Activated CD8-positive, alpha-beta T cell treated with anti-CD3 and anti-CD28 coated beads, Interleukin-2, amount 10 ng/mL, durations not matched to agents 7 days and 5 days (primary cell): Measurements from ENCODE around the gene NMNAT3. TPM values are rescaled to one million over a fixed set of nuclear protein-coding genes. Genes with fewer than 3 reads are reported as not detected.

ENCODE experiments used
- ATAC-seq: fragments of 150-1000 bp; cut with Tn5 transposase; one replicate; pipeline ENCODE4 v1.10.0; 2021; ENCODE audit warnings: moderate library complexity
- CTCF ChIA-PET: fragments of 350-600 bp; sonication (Branson Sonifier 250); formaldehyde crosslinking; loops from one replicate; lab custom pipeline; 2021; ENCODE audit warnings: antibody characterized with exemption; lab: Charles Lee
- POLR2A ChIA-PET: fragments of 350-600 bp; sonication (Branson Sonifier 250); formaldehyde crosslinking; loops from one replicate; lab custom pipeline; 2021; ENCODE audit warnings: antibody characterized with exemption; lab: Charles Lee
- DNase-seq: peaks from one replicate; pipeline ENCODE4 v3.0.0-alpha.2; 2020
- H3K27ac Mint-ChIP-seq: one replicate; pipeline ENCODE4 v1.8.0; 2021; ENCODE audit warnings: mild to moderate bottlenecking, mixed read lengths
- H3K27me3 Mint-ChIP-seq: one replicate; pipeline ENCODE4 v1.8.0; 2021; ENCODE audit warnings: low read depth, mixed read lengths
- H3K36me3 Mint-ChIP-seq: one replicate; pipeline ENCODE4 v1.8.0; 2021; ENCODE audit warnings: low read depth, mixed read lengths
- H3K4me1 Mint-ChIP-seq: one replicate; pipeline ENCODE4 v1.8.0; 2021; ENCODE audit warnings: low read depth, mixed read lengths
- H3K4me3 Mint-ChIP-seq: one replicate; pipeline ENCODE4 v1.8.0; 2021; ENCODE audit warnings: mild to moderate bottlenecking, mixed read lengths
- H3K9me3 Mint-ChIP-seq: one replicate; pipeline ENCODE4 v1.8.0; 2022; ENCODE audit warnings: mixed read lengths; ENCODE audit not compliant: insufficient read depth
- total RNA-seq, 2 experiments: library from RNA; stranded (reverse); gene quantifications; one replicate each; pipeline ENCODE4 v1.2.3, GENCODE V29; 2021

The NMNAT3 gene
- under 1 TPM; 0.18 to 0.55 TPM for total RNA-seq

DNA sequence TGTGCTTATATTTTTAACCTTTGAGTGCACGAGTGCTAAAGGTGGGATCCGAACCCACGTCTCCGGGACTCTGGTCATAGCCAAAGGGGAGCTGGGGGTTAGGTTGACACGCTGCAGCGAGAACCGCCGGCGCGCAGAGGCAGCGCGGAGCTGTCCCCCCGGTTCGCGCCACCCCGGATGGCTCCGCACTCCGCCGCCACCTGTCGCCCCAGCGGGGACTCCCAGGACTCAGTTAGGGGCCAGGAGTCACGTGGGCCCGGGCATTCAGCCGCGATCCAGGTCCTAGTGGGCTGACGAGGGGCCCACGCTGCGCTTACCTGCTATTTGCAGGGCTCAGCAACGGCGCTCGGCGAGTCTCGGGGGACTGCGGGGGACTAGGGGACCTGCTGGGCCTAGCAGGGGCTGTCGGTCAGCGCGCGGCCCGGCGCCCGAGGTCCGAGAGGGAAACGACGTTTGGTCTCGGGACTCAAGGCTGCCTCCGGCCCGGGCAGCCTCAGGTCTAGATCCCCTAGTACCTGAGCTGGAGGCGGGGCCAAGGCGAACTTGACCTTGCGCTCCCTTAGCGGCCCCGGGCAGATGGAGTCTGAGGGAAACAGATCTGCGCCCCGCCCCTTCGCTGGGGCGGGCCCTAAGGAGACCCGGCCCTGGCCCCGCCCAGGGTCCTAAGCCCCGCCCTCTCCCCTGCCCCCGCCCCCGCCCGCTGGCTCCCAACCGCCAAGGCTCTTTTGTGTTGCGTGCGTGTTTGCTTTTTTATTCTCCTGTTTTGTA is at the start of gene NMNAT3:
Gene NMNAT3, minus strand, starts transcription at position 585 of the 768 bp plus-strand sequence. CDS start 50,248 bp downstream, outside the sequence.
- H3K27ac Mint-ChIP-seq = no peak within 1 kb of the TSS
- ATAC-seq = peak; percentile 99
- peak; percentile 83 for DNase-seq
- peaks cover 6% of the 10 kb centered on the region for H3K4me1 Mint-ChIP-seq
- POLR2A ChIA-PET = interaction anchor here (0.6 kb wide), 1 partner anchor 24 kb away, joined by 3 read pairs; no protein-coding TSS in a partner anchor
- H3K36me3 Mint-ChIP-seq = no peaks in the 10 kb centered on the region
- peak within 1 kb of the TSS; percentile 74 for H3K4me3 Mint-ChIP-seq
- peaks cover 12% of the 10 kb centered on the region for H3K27me3 Mint-ChIP-seq
- no peaks in the 10 kb centered on the region for H3K9me3 Mint-ChIP-seq
- CTCF ChIA-PET = no interaction called here

- no peak overlapping the region for H3K4me3 Mint-ChIP-seq
- H3K36me3 Mint-ChIP-seq = no peaks in the 10 kb centered on the region
- H3K27ac Mint-ChIP-seq = no peak overlapping the region
- ATAC-seq (no peak), DNase-seq (no peak)
- H3K27me3 Mint-ChIP-seq = peaks cover 10% of the 10 kb centered on the region
- CTCF ChIA-PET = no interaction called here
- POLR2A ChIA-PET = no interaction called here
- no peaks in the 10 kb centered on the region for H3K9me3 Mint-ChIP-seq
- H3K4me1 Mint-ChIP-seq = no peaks in the 10 kb centered on the region
Observed at GRCh38 chr3:139721370-139721769, 43.6 kb upstream of the NMNAT3 start.

- Mint-ChIP-seq H3K36me3 (no peaks in the 10 kb centered on the region), H3K27ac (no peak overlapping the region), H3K4me1 (no peaks in the 10 kb centered on the region), H3K4me3 (no peak overlapping the region), H3K27me3 (peaks cover 8% of the 10 kb centered on the region), H3K9me3 (no peaks in the 10 kb centered on the region)
- no peak for DNase-seq
- ATAC-seq = no peak
- CTCF ChIA-PET = no interaction called here
- POLR2A ChIA-PET = no interaction called here
Observed at GRCh38 chr3:139718415-139718814, 40.6 kb upstream of the NMNAT3 start.

GRCh38 chr3:139716908-139717485 is 39.2 kb upstream of the NMNAT3 start:
- Mint-ChIP-seq H3K36me3 (no peaks in the 10 kb centered on the region), H3K4me3 (no peak overlapping the region)
- POLR2A ChIA-PET = no interaction called here

DNA sequence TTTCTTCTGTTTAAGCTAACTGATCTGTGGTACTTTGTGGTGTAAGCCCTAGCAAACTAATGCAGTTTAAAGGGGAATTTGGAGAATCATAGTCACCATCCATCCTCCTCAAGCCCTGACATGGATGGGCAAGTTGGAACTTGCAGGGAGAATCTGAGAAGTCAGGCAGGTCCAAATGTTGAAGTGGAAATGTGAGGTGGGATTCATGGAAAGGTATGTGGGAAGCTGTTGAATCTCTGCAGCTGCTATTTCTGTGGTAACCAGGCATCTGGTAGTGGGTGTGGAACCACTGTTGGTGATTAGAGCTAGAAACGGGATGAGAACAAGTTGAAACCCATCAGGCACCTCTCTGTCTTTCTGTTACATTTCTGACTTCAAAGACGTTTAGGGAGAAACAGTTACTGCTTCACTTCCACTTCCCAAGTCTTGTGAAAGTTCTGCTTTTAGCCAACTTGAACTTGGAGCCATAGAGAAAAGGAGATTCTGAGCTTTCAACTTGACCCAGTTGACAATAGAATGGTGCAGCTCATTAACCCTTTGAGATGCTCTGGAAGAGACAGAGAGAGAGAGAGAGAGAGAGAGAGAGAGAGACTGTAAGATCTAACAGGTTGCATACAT is 38.1 kb upstream of the NMNAT3 start:
- no peak overlapping the region for H3K27ac Mint-ChIP-seq
- no peaks in the 10 kb centered on the region for H3K9me3 Mint-ChIP-seq
- no peaks in the 10 kb centered on the region for H3K36me3 Mint-ChIP-seq
- DNase-seq (no peak), ATAC-seq (no peak)
- no peaks in the 10 kb centered on the region for H3K4me1 Mint-ChIP-seq
- peaks cover 2% of the 10 kb centered on the region for H3K27me3 Mint-ChIP-seq
- H3K4me3 Mint-ChIP-seq = no peak overlapping the region
- CTCF ChIA-PET = interaction anchor here (0.5 kb wide), 1 partner anchor 260 kb away, joined by 3 read pairs; no protein-coding TSS in a partner anchor
- POLR2A ChIA-PET = no interaction called here

More at GRCh38 chr3:139716908-139717485, 39.2 kb upstream of the NMNAT3 start:
- no peak for ATAC-seq
- Mint-ChIP-seq H3K9me3 (no peaks in the 10 kb centered on the region), H3K4me1 (no peaks in the 10 kb centered on the region), H3K27ac (no peak overlapping the region), H3K27me3 (peaks cover 3% of the 10 kb centered on the region)
- CTCF ChIA-PET = no interaction called here
- DNase-seq = no peak

DNA sequence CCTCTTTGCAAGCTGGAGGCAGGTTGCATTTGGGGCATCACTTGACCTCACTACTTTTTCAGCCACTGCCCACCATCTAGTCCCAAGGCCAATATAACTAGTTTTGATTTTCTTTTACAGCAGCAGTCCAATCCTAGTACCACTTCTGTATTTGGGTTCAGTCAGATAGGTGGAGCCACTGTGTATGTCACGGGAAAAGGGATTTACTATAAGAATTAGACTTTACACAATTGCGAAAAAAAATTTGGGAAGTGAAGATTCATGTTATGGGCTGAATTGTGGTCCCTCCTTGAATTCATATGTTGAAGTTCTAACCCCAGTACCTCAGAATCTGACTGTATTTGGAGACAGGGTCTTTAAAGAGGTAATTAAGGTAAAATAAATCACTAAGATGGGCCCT is 37.4 kb upstream of the NMNAT3 start:
- H3K27ac Mint-ChIP-seq = no peak overlapping the region
- POLR2A ChIA-PET = no interaction called here
- ATAC-seq = no peak
- CTCF ChIA-PET = interaction anchor here (0.6 kb wide), 1 partner anchor 871 kb away, joined by 3 read pairs; no protein-coding TSS in a partner anchor
- peaks cover 6% of the 10 kb centered on the region for H3K27me3 Mint-ChIP-seq
- no peaks in the 10 kb centered on the region for H3K36me3 Mint-ChIP-seq
- no peak overlapping the region for H3K4me3 Mint-ChIP-seq
- DNase-seq = no peak
- H3K4me1 Mint-ChIP-seq = no peaks in the 10 kb centered on the region
- no peaks in the 10 kb centered on the region for H3K9me3 Mint-ChIP-seq

DNA sequence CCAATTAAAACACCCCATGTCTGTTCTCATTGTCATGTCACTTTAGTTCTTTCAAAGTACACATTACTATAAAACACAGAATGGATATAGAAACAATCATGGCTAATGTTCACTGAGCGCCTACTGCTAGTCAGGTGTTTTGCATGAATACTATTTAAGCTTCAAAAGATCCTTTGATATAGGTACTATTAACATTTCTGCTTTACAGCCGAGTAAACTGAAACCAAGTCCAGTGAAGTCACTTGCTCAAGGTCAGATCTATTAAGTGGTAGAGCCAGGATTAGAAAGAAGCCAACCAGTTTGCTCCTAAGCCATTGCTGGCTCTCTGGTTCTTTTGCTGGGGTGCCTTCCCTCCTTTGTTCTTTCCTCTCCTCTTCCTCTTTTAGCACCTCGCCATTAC is 32.4 kb upstream of the NMNAT3 start:
- DNase-seq (no peak), ATAC-seq (no peak)
- no peaks in the 10 kb centered on the region for H3K4me1 Mint-ChIP-seq
- H3K27me3 Mint-ChIP-seq = peaks cover 6% of the 10 kb centered on the region
- ChIA-PET CTCF (no interaction called here), POLR2A (no interaction called here)
- no peaks in the 10 kb centered on the region for H3K36me3 Mint-ChIP-seq
- H3K4me3 Mint-ChIP-seq = no peak overlapping the region
- no peak overlapping the region for H3K27ac Mint-ChIP-seq
- no peaks in the 10 kb centered on the region for H3K9me3 Mint-ChIP-seq

GRCh38 chr3:139705631-139706030 is 27.9 kb upstream of the NMNAT3 start:
- Mint-ChIP-seq H3K36me3 (no peaks in the 10 kb centered on the region), H3K4me3 (no peak overlapping the region)
- CTCF ChIA-PET = no interaction called here

GRCh38 chr3:139696314-139696604 is 18.5 kb upstream of the NMNAT3 start:
- H3K4me3 Mint-ChIP-seq = no peak overlapping the region
- no peak overlapping the region for H3K27ac Mint-ChIP-seq
- no peaks in the 10 kb centered on the region for H3K4me1 Mint-ChIP-seq
- POLR2A ChIA-PET = no interaction called here
- no peak for DNase-seq
- H3K36me3 Mint-ChIP-seq = no peaks in the 10 kb centered on the region
- ATAC-seq = no peak
- CTCF ChIA-PET = interaction anchor here (0.6 kb wide), 1 partner anchor 269 kb away, joined by 4 read pairs; no protein-coding TSS in a partner anchor
- H3K27me3 Mint-ChIP-seq = peaks cover 5% of the 10 kb centered on the region
- no peaks in the 10 kb centered on the region for H3K9me3 Mint-ChIP-seq

More at GRCh38 chr3:139705631-139706030, 27.9 kb upstream of the NMNAT3 start:
- Mint-ChIP-seq H3K9me3 (no peaks in the 10 kb centered on the region), H3K4me1 (no peaks in the 10 kb centered on the region), H3K27me3 (peaks cover 7% of the 10 kb centered on the region), H3K27ac (no peak overlapping the region)
- DNase-seq = no peak
- POLR2A ChIA-PET = interaction anchor here (0.6 kb wide), 1 partner anchor 363 kb away, joined by 4 read pairs; no protein-coding TSS in a partner anchor
- ATAC-seq = no peak

DNA sequence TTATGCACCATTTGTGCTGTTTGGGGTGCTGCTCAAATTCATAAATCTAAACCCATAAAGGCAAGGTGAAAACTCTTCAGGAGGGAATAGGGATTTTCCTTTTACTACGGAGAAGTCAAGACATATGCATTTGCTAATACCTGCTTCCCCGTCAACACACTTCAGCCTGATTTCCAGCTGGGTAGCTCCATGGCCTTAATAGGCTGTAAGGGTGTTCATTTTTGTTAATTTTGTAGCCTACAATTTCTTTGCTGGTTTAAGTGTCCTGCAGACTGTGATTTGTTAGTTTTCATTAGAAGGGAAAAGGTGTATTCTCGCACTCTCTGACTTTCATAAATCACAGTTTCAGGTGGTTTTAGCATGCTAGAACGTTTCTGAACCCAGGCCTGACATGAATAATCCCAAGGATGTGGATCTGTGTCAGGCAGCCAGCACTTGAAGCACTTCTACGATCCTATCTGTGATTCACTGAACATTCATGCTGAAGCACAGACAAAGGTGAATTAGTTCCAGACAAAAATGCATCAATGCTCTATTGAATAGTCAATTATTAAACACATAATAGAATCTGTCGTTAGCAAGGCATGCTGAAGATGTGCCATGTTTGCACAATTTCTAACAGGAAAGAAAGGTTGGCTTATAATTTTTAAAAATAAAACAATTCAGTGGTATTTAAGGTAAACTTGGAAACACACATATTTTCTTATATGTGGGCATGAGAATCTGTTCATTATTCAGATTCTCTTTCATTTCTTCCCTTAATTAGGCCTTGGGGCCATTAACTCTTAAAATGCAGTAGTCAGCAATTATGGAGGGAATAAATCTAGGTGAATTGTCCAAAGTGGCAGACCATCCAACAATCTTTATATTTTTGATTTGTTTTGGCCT is 17.9 kb upstream of the NMNAT3 start:
- DNase-seq = no peak
- Mint-ChIP-seq H3K27me3 (peaks cover 2% of the 10 kb centered on the region), H3K9me3 (no peaks in the 10 kb centered on the region), H3K4me1 (no peaks in the 10 kb centered on the region), H3K36me3 (no peaks in the 10 kb centered on the region), H3K4me3 (no peak overlapping the region), H3K27ac (no peak overlapping the region)
- ChIA-PET POLR2A (no interaction called here), CTCF (interaction anchor here (0.6 kb wide), 1 partner anchor 268 kb away, joined by 4 read pairs; no protein-coding TSS in a partner anchor)
- no peak for ATAC-seq

DNA sequence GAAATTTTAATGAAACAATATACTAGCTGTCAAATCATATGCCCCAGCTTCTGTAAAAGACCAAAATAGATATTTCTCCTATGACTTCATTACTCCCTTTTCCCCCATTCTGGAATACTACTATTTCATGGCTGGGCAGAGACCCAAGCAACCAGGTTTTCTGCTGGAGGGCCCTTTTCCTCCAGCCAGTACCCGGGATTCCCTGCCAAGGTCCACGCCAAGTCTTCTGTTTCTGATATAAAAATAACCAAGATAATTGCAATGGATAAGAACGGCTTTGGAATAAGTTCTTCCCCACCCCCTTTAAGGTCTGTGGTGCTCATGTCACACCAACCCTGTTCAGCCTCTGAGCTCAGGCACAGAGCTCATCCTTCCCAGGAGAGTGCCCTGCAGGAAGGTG is 17.2 kb upstream of the NMNAT3 start:
- no peak for DNase-seq
- no peak for ATAC-seq
- Mint-ChIP-seq H3K36me3 (no peaks in the 10 kb centered on the region), H3K9me3 (no peaks in the 10 kb centered on the region), H3K27ac (no peak overlapping the region), H3K27me3 (peaks cover 2% of the 10 kb centered on the region), H3K4me1 (no peaks in the 10 kb centered on the region), H3K4me3 (no peak overlapping the region)
- ChIA-PET POLR2A (no interaction called here), CTCF (no interaction called here)
